ENCODE measurements around the gene GARIN5A. TPM values are rescaled to one million over a fixed set of nuclear protein-coding genes. Genes with fewer than 3 reads are reported as not detected.

The GARIN5A gene
- total RNA-seq, 1 experiment from 2014 or later, result 8.2 TPM

DNA sequence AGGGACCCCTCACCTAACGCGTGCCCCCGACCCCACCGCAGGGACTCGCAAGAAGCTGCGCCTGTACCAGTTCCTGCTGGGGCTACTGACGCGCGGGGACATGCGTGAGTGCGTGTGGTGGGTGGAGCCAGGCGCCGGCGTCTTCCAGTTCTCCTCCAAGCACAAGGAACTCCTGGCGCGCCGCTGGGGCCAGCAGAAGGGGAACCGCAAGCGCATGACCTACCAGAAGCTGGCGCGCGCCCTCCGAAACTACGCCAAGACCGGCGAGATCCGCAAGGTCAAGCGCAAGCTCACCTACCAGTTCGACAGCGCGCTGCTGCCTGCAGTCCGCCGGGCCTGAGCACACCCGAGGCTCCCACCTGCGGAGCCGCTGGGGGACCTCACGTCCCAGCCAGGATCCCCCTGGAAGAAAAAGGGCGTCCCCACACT lies 48.6 kb downstream of the GARIN5A start:
- ATAC-seq, result peak; percentile 31

DNA sequence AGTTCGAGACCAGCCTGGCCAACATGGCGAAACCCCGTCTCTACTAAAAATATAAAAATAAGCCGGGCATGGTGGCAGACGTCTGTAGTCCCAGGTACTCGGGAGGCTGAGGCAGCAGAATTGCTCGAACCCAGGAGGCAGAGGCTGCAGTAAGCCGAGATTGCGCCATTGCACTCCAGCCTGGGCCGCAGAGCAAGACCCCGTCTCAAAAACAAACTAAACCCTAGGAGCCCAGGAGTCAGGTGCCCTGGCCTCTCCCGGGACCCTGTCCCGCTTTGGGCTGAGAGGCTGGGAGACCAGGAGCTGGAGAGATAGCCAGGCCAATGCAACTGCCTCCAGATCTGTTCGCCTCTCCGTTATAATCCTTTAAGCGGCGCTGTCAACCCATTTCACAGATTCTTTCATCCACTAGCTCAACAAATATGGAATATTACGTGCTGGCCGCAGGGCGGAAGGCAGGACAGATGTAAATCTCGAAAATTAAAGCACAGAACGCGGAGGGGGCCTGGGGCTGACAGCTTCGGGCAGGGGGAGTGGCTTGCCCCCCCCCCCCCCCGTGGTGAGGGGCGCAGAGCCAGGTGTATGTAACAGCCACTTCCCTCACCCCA lies 49.2 kb downstream of the GARIN5A start:
- POLR2A ChIA-PET, result interaction anchor here (0.9 to 1.4 kb wide), 3 partner anchors 8 to 33 kb away, joined by 3 to 4 read pairs (median 3); no protein-coding TSS in a partner anchor
- H3K27me3 Mint-ChIP-seq (ENCODE audit: low read depth), result peaks cover 35% of the 10 kb centered on the region
- ATAC-seq (no peak), DNase-seq (ENCODE audit: low spot score) (no peak)
- TF ChIP-seq TEAD4 (CRISPR knock-in tag; IDR thresholded peaks at IDR 0.05) (no peak), ZNF121 (CRISPR knock-in tag; IDR thresholded peaks at IDR 0.05) (peak; percentile 73)
- peak overlapping the region; percentile 47; the same call in 1 of the 2 replicates for H3K4me3 Mint-ChIP-seq
- CTCF ChIA-PET, result interaction anchor here (0.5 to 3.3 kb wide), 11 partner anchors 9 to 216 kb away, joined by 3 to 16 read pairs (median 6); partner anchors contain the start of genes KCNC3 and SPIB
- no peak overlapping the region for H3K27ac Mint-ChIP-seq
- no peaks in the 10 kb centered on the region for H3K9me3 Mint-ChIP-seq
- H3K4me1 Mint-ChIP-seq, result peaks cover 18% of the 10 kb centered on the region
- H3K36me3 Mint-ChIP-seq, result no peaks in the 10 kb centered on the region; the same call in 1 of the 2 replicates

More for the DNA sequence above, 48.6 kb downstream of the GARIN5A start:
- peak; percentile 81 for DNase-seq (ENCODE audit: low spot score)
- TF ChIP-seq, protein P1, sequence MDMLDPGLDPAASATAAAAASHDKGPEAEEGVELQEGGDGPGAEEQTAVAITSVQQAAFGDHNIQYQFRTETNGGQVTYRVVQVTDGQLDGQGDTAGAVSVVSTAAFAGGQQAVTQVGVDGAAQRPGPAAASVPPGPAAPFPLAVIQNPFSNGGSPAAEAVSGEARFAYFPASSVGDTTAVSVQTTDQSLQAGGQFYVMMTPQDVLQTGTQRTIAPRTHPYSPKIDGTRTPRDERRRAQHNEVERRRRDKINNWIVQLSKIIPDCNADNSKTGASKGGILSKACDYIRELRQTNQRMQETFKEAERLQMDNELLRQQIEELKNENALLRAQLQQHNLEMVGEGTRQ (CRISPR knock-in tag; IDR thresholded peaks at IDR 0.05), result no peak
- TF ChIP-seq RORB (CRISPR knock-in tag; IDR thresholded peaks at IDR 0.05) (no peak), MYBL2 (CRISPR knock-in tag; IDR thresholded peaks at IDR 0.05) (no peak), JAZF1 (CRISPR knock-in tag; IDR thresholded peaks at IDR 0.05) (no peak), CBFB (CRISPR knock-in tag; IDR thresholded peaks at IDR 0.05; ENCODE audit: low read depth) (no peak)
- TF ChIP-seq, protein P2, sequence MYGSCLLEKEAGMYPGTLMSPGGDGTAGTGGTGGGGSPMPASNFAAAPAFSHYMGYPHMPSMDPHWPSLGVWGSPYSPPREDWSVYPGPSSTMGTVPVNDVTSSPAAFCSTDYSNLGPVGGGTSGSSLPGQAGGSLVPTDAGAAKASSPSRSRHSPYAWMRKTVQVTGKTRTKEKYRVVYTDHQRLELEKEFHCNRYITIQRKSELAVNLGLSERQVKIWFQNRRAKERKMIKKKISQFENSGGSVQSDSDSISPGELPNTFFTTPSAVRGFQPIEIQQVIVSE (CRISPR knock-in tag; IDR thresholded peaks at IDR 0.05; ENCODE audit: borderline replicate concordance), result no peak
- Mint-ChIP-seq H3K4me1 (peaks cover 21% of the 10 kb centered on the region), H3K36me3 (no peaks in the 10 kb centered on the region; the same call in 1 of the 2 replicates), H3K27me3 (ENCODE audit: low read depth) (peaks cover 35% of the 10 kb centered on the region), H3K27ac (no peak overlapping the region), H3K4me3 (peak overlapping the region; percentile 47), H3K9me3 (no peaks in the 10 kb centered on the region)
- POLR2A ChIA-PET, result interaction anchor here (0.5 to 1.4 kb wide), 5 partner anchors 8 to 83 kb away, joined by 3 to 5 read pairs (median 3); partner anchors contain the start of gene JOSD2
- CTCF ChIA-PET, result interaction anchor here (0.6 to 3.3 kb wide), 10 partner anchors 9 to 180 kb away, joined by 3 to 16 read pairs (median 6); partner anchors contain the start of genes KCNC3 and SPIB

GRCh38 chr19:50425581-50425980 lies 51.1 kb downstream of the GARIN5A start:
- ChIA-PET CTCF (no interaction called here), POLR2A (no interaction called here)
- Mint-ChIP-seq H3K9me3 (no peaks in the 10 kb centered on the region), H3K27me3 (ENCODE audit: low read depth) (peaks cover 25% of the 10 kb centered on the region), H3K4me3 (no peak overlapping the region), H3K4me1 (peaks cover 8% of the 10 kb centered on the region), H3K36me3 (peaks cover 4% of the 10 kb centered on the region; the same call in 1 of the 2 replicates), H3K27ac (no peak overlapping the region)
- TF ChIP-seq JAZF1 (CRISPR knock-in tag; IDR thresholded peaks at IDR 0.05) (no peak), MAX (CRISPR knock-in tag; IDR thresholded peaks at IDR 0.05) (no peak), GABPB1 (CRISPR knock-in tag; IDR thresholded peaks at IDR 0.05) (no peak), ZNF425 (CRISPR knock-in tag; conservative IDR thresholded peaks at IDR 0.05) (no peak), IRF1 (CRISPR knock-in tag; IDR thresholded peaks at IDR 0.05) (no peak), ZNF423 (CRISPR knock-in tag; IDR thresholded peaks at IDR 0.05) (no peak), FOXP1 (CRISPR knock-in tag; IDR thresholded peaks at IDR 0.05; ENCODE audit: borderline replicate concordance) (no peak), TEAD1 (CRISPR knock-in tag; IDR thresholded peaks at IDR 0.05) (no peak), EMX1 (CRISPR knock-in tag; IDR thresholded peaks at IDR 0.05) (no peak), GRHL2 (CRISPR knock-in tag; IDR thresholded peaks at IDR 0.05; ENCODE audit: insufficient replicate concordance, severe bottlenecking) (no peak)
- DNase-seq (ENCODE audit: low spot score) (no peak), ATAC-seq (no peak)

All from WTC11 (cell line).